H9 (cell line): ENCODE measurements around the gene CXCL13. TPM values are rescaled to one million over a fixed set of nuclear protein-coding genes. Genes with fewer than 3 reads are reported as not detected.

Experiments used
- DNase-seq: peaks from one replicate; pipeline ENCODE4 v3.0.0-alpha.2; 2017
- H2AFZ ChIP-seq: one replicate; pipeline ENCODE4 v1.6.1; 2013; ENCODE audit warnings: mild to moderate bottlenecking, low read length, control low read depth, moderate library complexity
- H2AK5ac ChIP-seq: 2 replicates; pipeline ENCODE4 v1.6.1; 2013; ENCODE audit warnings: low read length, control low read depth, mixed read lengths; ENCODE audit not compliant: insufficient read length
- H2BK120ac ChIP-seq: one replicate; pipeline ENCODE4 v1.6.1; 2013; ENCODE audit warnings: low read depth, mild to moderate bottlenecking, low read length, control low read depth, inconsistent platforms; ENCODE audit not compliant: poor library complexity, severe bottlenecking
- H2BK12ac ChIP-seq: 2 replicates; pipeline ENCODE4 v1.6.1; 2013; ENCODE audit warnings: low read length, control low read depth, mixed read lengths, low read depth; ENCODE audit not compliant: insufficient read length
- H2BK15ac ChIP-seq: 2 replicates; pipeline ENCODE4 v1.6.1; 2013; ENCODE audit warnings: low read depth, low read length, control low read depth
- H2BK20ac ChIP-seq: one replicate; pipeline ENCODE4 v1.6.1; 2013; ENCODE audit warnings: low read depth, mild to moderate bottlenecking, low read length, control low read depth, inconsistent platforms; ENCODE audit not compliant: poor library complexity, severe bottlenecking
- H2BK5ac ChIP-seq: 2 replicates; pipeline ENCODE4 v1.6.1; 2013; ENCODE audit warnings: low read length, control low read depth, mixed read lengths; ENCODE audit not compliant: insufficient read length
- H3K14ac ChIP-seq: 2 replicates; pipeline ENCODE4 v1.6.1; 2013; ENCODE audit warnings: low read length, control low read depth; ENCODE audit not compliant: insufficient read depth
- H3K18ac ChIP-seq: 2 replicates; pipeline ENCODE4 v1.6.1; 2013; ENCODE audit warnings: low read depth, mild to moderate bottlenecking, mixed read lengths, low read length, control low read depth; ENCODE audit not compliant: insufficient read length
- H3K23ac ChIP-seq: 2 replicates; pipeline ENCODE4 v1.6.1; 2013; ENCODE audit warnings: low read length, control low read depth, mixed read lengths, low read depth; ENCODE audit not compliant: insufficient read length
- H3K23me2 ChIP-seq: 2 replicates; pipeline ENCODE4 v1.6.1; 2013; ENCODE audit warnings: low read depth, mild to moderate bottlenecking, mixed read lengths, low read length, control low read depth; ENCODE audit not compliant: insufficient read length, poor library complexity, severe bottlenecking
- H3K27ac ChIP-seq: 2 replicates; pipeline ENCODE4 v1.5.1; 2013; ENCODE audit warnings: low read length, control low read depth, mixed read lengths, low read depth; ENCODE audit not compliant: insufficient read length
- H3K27me3 ChIP-seq: 2 replicates; pipeline ENCODE4 v1.6.1; 2013; ENCODE audit warnings: low read length, control low read depth, inconsistent platforms; ENCODE audit not compliant: insufficient read depth
- H3K4ac ChIP-seq: 2 replicates; pipeline ENCODE4 v1.6.1; 2013; ENCODE audit warnings: low read depth, mild to moderate bottlenecking, control low read depth, inconsistent platforms, low read length, moderate library complexity
- H3K4me1 ChIP-seq: 2 replicates; pipeline ENCODE4 v1.6.1; 2013; ENCODE audit warnings: low read length, control low read depth, inconsistent platforms; ENCODE audit not compliant: insufficient read depth
- H3K4me2 ChIP-seq: 2 replicates; pipeline ENCODE4 v1.6.1; 2013; ENCODE audit warnings: low read length, control low read depth, mixed read lengths; ENCODE audit not compliant: insufficient read length, insufficient read depth
- H3K56ac ChIP-seq: 2 replicates; pipeline ENCODE4 v1.6.1; 2013; ENCODE audit warnings: low read depth, mild to moderate bottlenecking, mixed read lengths, low read length, control low read depth; ENCODE audit not compliant: insufficient read length
- H3K79me1 ChIP-seq: 2 replicates; pipeline ENCODE4 v1.6.1; 2013; ENCODE audit warnings: low read depth, mild to moderate bottlenecking, moderate library complexity, low read length, control low read depth, inconsistent platforms; ENCODE audit not compliant: insufficient read depth, poor library complexity, severe bottlenecking
- H3K79me2 ChIP-seq: 2 replicates; pipeline ENCODE4 v1.6.1; 2013; ENCODE audit warnings: low read length, control low read depth, inconsistent platforms; ENCODE audit not compliant: insufficient read depth
- H3K9ac ChIP-seq: 2 replicates; pipeline ENCODE4 v1.6.1; 2013; ENCODE audit warnings: low read length, control low read depth, mixed read lengths; ENCODE audit not compliant: insufficient read length; ENCODE audit errors: extremely low read depth
- H3K9me3 ChIP-seq: one replicate; pipeline ENCODE4 v1.6.1; 2013; ENCODE audit warnings: low read depth, low read length, inconsistent platforms; ENCODE audit not compliant: control insufficient read depth
- H3T11ph ChIP-seq: one replicate; pipeline ENCODE4 v1.6.1; 2013; ENCODE audit warnings: mild to moderate bottlenecking, low read length, control low read depth, inconsistent platforms
- H4K20me1 ChIP-seq: one replicate; pipeline ENCODE4 v1.6.1; 2013; ENCODE audit not compliant: control insufficient read depth, insufficient read length, insufficient read depth
- H4K5ac ChIP-seq: 2 replicates; pipeline ENCODE4 v1.6.1; 2013; ENCODE audit warnings: low read depth, mild to moderate bottlenecking, mixed read lengths, low read length, control low read depth; ENCODE audit not compliant: insufficient read length
- H4K8ac ChIP-seq: replicated peaks from 2 replicates; pipeline ENCODE4 v1.6.1; 2013; ENCODE audit warnings: low read length, control low read depth, mixed read lengths, low read depth; ENCODE audit not compliant: insufficient read length
- H4K91ac ChIP-seq: 2 replicates; pipeline ENCODE4 v1.6.1; 2013; ENCODE audit warnings: low read depth, mild to moderate bottlenecking, moderate library complexity, mixed read lengths, low read length, control low read depth; ENCODE audit not compliant: insufficient read length
- H3K27ac Mint-ChIP-seq, 3 experiments: 2 replicates in 2 of 3; 3 replicates in 1 of 3; pipeline ENCODE4 v1.8.0; 2020 to 2021; ENCODE audit warnings: mixed read lengths in 3 of 3, mild to moderate bottlenecking in 1 of 3, moderate library complexity in 1 of 3
- H3K27me3 Mint-ChIP-seq: 2 replicates; pipeline ENCODE4 v1.8.0; 2021; ENCODE audit warnings: low read depth, mild to moderate bottlenecking, moderate library complexity, mixed read lengths
- H3K36me3 Mint-ChIP-seq, 3 experiments: 2 replicates in 2 of 3; 3 replicates in 1 of 3; pipeline ENCODE4 v1.8.0; 2020 to 2021; ENCODE audit warnings: low read depth in 3 of 3, mixed read lengths in 3 of 3; ENCODE audit not compliant: insufficient read depth in 1 of 3
- H3K4me1 Mint-ChIP-seq, 2 experiments: 2 replicates each; pipeline ENCODE4 v1.8.0; 2020; ENCODE audit warnings: mixed read lengths in 2 of 2
- H3K4me3 Mint-ChIP-seq, 2 experiments: 2 replicates in 1 of 2; 3 replicates in 1 of 2; pipeline ENCODE4 v1.8.0; 2020 to 2021; ENCODE audit warnings: mild to moderate bottlenecking in 2 of 2, mixed read lengths in 2 of 2, moderate library complexity in 1 of 2
- H3K9me3 Mint-ChIP-seq, 2 experiments: 2 replicates in 1 of 2; 3 replicates in 1 of 2; pipeline ENCODE4 v1.8.0; 2020; ENCODE audit warnings: mild to moderate bottlenecking in 2 of 2, mixed read lengths in 2 of 2, moderate library complexity in 1 of 2
- WGBS: extraction: QIAGEN DNeasy Blood & Tissue Kit; methylation state at CpG from one replicate; pipeline ENCODE4 v1.1.7; 2013; ENCODE audit warnings: missing lambda C conversion rate, low lambda C conversion rate, mixed read lengths; ENCODE audit not compliant: insufficient read length; ENCODE audit errors: extremely low coverage; 5-methylcytosine and 5-hydroxymethylcytosine counted together
- total RNA-seq: library from RNA; stranded (reverse); gene quantifications from 2 replicates; pipeline ENCODE4 v1.2.1, GENCODE V29; 2021
- TF ChIP-seq, protein P1 (sequence below): fragments of 200-600 bp; sonication (generic); conservative IDR thresholded peaks from 3 replicates; pipeline ENCODE4 v1.8.0; 2021; ENCODE audit warnings: antibody characterized with exemption, mild to moderate bottlenecking

The CXCL13 gene
- total RNA-seq, 1 experiment from 2014 or later, result not detected

DNA sequence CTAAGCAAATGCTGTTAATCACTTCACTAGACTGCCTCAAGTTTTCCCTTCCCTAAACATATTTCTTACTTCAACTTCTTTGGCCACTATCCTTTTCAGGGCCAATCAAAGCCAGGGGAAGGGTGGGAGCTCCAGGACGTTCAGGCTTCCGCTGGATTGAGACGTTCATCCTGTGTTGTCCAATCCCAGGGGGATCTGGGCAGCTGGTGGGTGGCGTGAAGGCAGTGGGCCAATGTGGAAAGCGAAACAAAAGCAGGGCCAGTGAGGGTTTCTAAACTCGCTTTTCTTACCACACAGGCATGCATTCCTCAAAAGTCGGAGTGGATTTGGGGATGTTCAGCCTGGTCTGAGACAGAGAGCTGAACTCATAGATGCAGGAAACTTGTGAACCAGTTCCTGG is 7.6 kb downstream of the CXCL13 start:
- Histone ChIP-seq H4K5ac (no peak overlapping the region), H2BK20ac (no peak overlapping the region), H3K4me1 (no peaks in the 10 kb centered on the region), H3K18ac (no peak overlapping the region), H4K91ac (no peak overlapping the region), H3K27me3 (no peaks in the 10 kb centered on the region), H3K23me2 (no peaks in the 10 kb centered on the region), H2BK120ac (no peak overlapping the region), H3K9ac (no peak overlapping the region), H2BK12ac (no peak overlapping the region), H2AK5ac (no peak overlapping the region), H3K79me2 (no peaks in the 10 kb centered on the region), H4K8ac (no peak overlapping the region), H3K79me1 (no peaks in the 10 kb centered on the region), H2BK15ac (no peak overlapping the region), H3K23ac (no peak overlapping the region), H3K27ac (no peak overlapping the region), H3K4ac (no peak overlapping the region; the same call in 1 of the 2 replicates), H4K20me1 (no peaks in the 10 kb centered on the region), H3T11ph (no peak overlapping the region), H3K4me2 (no peak overlapping the region), H2BK5ac (no peak overlapping the region), H3K9me3 (no peaks in the 10 kb centered on the region), H3K56ac (no peak overlapping the region), H2AFZ (no peak overlapping the region), H3K14ac (no peak overlapping the region)
- Mint-ChIP-seq H3K4me3 (no peak overlapping the region), H3K36me3 (no peaks in the 10 kb centered on the region), H3K27me3 (peaks cover 2% of the 10 kb centered on the region), H3K9me3 (no peaks in the 10 kb centered on the region), H3K4me1 (no peaks in the 10 kb centered on the region), H3K27ac (peak overlapping the region in 2 of 3 experiments; percentile 19 to 53; a peak in 2 of 7 replicates)
- no CpG with 5 or more reads among the region's 7 CpGs for WGBS
- DNase-seq, result no peak
- TF ChIP-seq, protein P1, sequence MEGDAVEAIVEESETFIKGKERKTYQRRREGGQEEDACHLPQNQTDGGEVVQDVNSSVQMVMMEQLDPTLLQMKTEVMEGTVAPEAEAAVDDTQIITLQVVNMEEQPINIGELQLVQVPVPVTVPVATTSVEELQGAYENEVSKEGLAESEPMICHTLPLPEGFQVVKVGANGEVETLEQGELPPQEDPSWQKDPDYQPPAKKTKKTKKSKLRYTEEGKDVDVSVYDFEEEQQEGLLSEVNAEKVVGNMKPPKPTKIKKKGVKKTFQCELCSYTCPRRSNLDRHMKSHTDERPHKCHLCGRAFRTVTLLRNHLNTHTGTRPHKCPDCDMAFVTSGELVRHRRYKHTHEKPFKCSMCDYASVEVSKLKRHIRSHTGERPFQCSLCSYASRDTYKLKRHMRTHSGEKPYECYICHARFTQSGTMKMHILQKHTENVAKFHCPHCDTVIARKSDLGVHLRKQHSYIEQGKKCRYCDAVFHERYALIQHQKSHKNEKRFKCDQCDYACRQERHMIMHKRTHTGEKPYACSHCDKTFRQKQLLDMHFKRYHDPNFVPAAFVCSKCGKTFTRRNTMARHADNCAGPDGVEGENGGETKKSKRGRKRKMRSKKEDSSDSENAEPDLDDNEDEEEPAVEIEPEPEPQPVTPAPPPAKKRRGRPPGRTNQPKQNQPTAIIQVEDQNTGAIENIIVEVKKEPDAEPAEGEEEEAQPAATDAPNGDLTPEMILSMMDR, result no peak
